ENCODE measurements around the gene TNFSF9.

Gene TNFSF9

GRCh38 chr19:6530386-6531162 is at the start of gene TNFSF9:
Gene TNFSF9 (plus strand): TSS chr19:6531026. CDS start chr19:6531037, 11 bp downstream.
- peak; percentile 88 for DNase-seq

- peak; percentile 78 for DNase-seq
These were observed 49.1 kb upstream of the TNFSF9 start, which contains the start of gene DENND1C for GRCh38 chr19:6481541-6482342. Gene DENND1C (minus strand): TSS chr19:6481787. CDS start chr19:6481695, 92 bp downstream.

GRCh38 chr19:6482343-6482686 is 48.5 kb upstream of the TNFSF9 start:
- no peak for DNase-seq

GRCh38 chr19:6483235-6483634 is 47.6 kb upstream of the TNFSF9 start:
- DNase-seq = no peak

GRCh38 chr19:6484230-6484629 is 46.6 kb upstream of the TNFSF9 start:
- DNase-seq = no peak

GRCh38 chr19:6484831-6485230 is 46.0 kb upstream of the TNFSF9 start:
- no peak for DNase-seq

GRCh38 chr19:6489278-6490061 is 41.4 kb upstream of the TNFSF9 start:
- peak; percentile 33 for DNase-seq

- DNase-seq = no peak
These were observed 40.7 kb upstream of the TNFSF9 start for GRCh38 chr19:6490134-6490533.

GRCh38 chr19:6491802-6492592 is 38.8 kb upstream of the TNFSF9 start:
- no peak for DNase-seq

GRCh38 chr19:6494438-6495036 is 36.3 kb upstream of the TNFSF9 start:
- DNase-seq = no peak

- no peak for DNase-seq
These were observed 34.9 kb upstream of the TNFSF9 start for GRCh38 chr19:6495947-6496346.

GRCh38 chr19:6498294-6499036 is 32.4 kb upstream of the TNFSF9 start:
- DNase-seq = no peak

GRCh38 chr19:6499052-6499790 is 31.6 kb upstream of the TNFSF9 start:
- DNase-seq = no peak

- no peak for DNase-seq
These were observed 29.7 kb upstream of the TNFSF9 start for GRCh38 chr19:6500837-6501739.

GRCh38 chr19:6501740-6502648 is 28.8 kb upstream of the TNFSF9 start, which contains the start of gene TUBB4A:
Gene TUBB4A (minus strand): TSS chr19:6502309. CDS start chr19:6502212, 97 bp downstream.
- peak; percentile 49 for DNase-seq

- no peak for DNase-seq
These were observed 27.2 kb upstream of the TNFSF9 start for GRCh38 chr19:6503407-6504201.

Data from CD4-positive, alpha-beta T cell treated with Interleukin-21 for 1 hour (primary cell).